Stomach (tissue), 9 donors: ENCODE measurements around the gene CDH23. TPM values are rescaled to one million over a fixed set of nuclear protein-coding genes. Genes with fewer than 3 reads are reported as not detected.

ENCODE experiments used
- DNase-seq, 2 donors: peaks; one replicate each; pipeline versions ENCODE4 v3.0.0 to v3.0.0-alpha.2; 2013 to 2019
- H3K27ac ChIP-seq, 5 donors: fragments of 200-600 bp in 4 of 5; sonication (generic) in 4 of 5; one replicate each; pipeline ENCODE4 v1.5.1; 2013 to 2019; ENCODE audit warnings: mild to moderate bottlenecking in 1 of 5, moderate library complexity in 1 of 5
- H3K27me3 ChIP-seq, 3 donors: fragments of 200-600 bp; sonication (generic); one replicate each; pipeline ENCODE4 v1.5.1; 2017 to 2019; ENCODE audit warnings: mixed run types in 1 of 3
- H3K36me3 ChIP-seq, 4 donors: fragments of 200-600 bp; sonication (generic); 1 replicate in 3 of 4; 2 replicates in 1 of 4; pipeline ENCODE4 v1.5.1; 2016 to 2019
- H3K4me1 ChIP-seq, 4 donors: fragments of 200-600 bp; sonication (generic); one replicate each; pipeline ENCODE4 v1.5.1; 2016 to 2019
- H3K4me3 ChIP-seq, 4 donors: fragments of 200-600 bp; sonication (generic) in 3 of 4; one replicate each; pipeline ENCODE4 v1.5.1; 2016 to 2019; ENCODE audit warnings: mild to moderate bottlenecking in 1 of 4
- H3K9me3 ChIP-seq, 4 donors: fragments of 200-600 bp; sonication (generic); one replicate each; pipeline ENCODE4 v1.5.1; 2016 to 2019
- CTCF ChIP-seq, 7 experiments: fragments of 450-650 bp in 4 of 7; fragments of 200-600 bp in 3 of 7; sonication (generic) in 3 of 7; IDR thresholded peaks; one replicate each; pipeline ENCODE4 v1.5.1; 2016 to 2019; ENCODE audit warnings: antibody characterized with exemption in 7 of 7, control low read depth in 2 of 7, mild to moderate bottlenecking in 1 of 7
- EP300 ChIP-seq: sonication (generic); formaldehyde crosslinking; IDR thresholded peaks from one replicate; pipeline ENCODE4 v1.6.1; 2017; ENCODE audit warnings: antibody characterized with exemption
- POLR2A ChIP-seq, 4 donors: fragments of 450-650 bp; IDR thresholded peaks; one replicate each; pipeline ENCODE4 v1.6.1; 2016; ENCODE audit warnings: antibody characterized with exemption in 4 of 4, control low read depth in 2 of 4, mild to moderate bottlenecking in 1 of 4, moderate library complexity in 1 of 4
- POLR2AphosphoS5 ChIP-seq, 3 donors: sonication (generic); formaldehyde crosslinking; IDR thresholded peaks; one replicate each; pipeline ENCODE4 v1.6.1; 2016; ENCODE audit warnings: antibody characterized with exemption in 3 of 3
- WGBS, 5 donors: extraction: QIAGEN DNeasy Blood & Tissue Kit in 3 of 5; methylation state at CpG; one replicate each; pipeline versions ENCODE4 v1.1.5 to v1.1.7; 2013 to 2018; 5-methylcytosine and 5-hydroxymethylcytosine counted together
- intact Hi-C: fragments of 100-400 bp; cut with DNase I; formaldehyde crosslinking; loops from one replicate; pipeline ENCODE4 v1.15.1; 2023; ENCODE audit warnings: low total_unique reads
- polyA plus RNA-seq, 3 donors: library from polyadenylated mRNA; stranded (reverse); fragments of 200-250 nt; gene quantifications; one replicate each; pipeline ENCODE4 v1.2.3, GENCODE V29; 2013
- total RNA-seq, 5 donors: library from RNA; depleted of rRNA; stranded (reverse); fragments of >200 nt; gene quantifications; one replicate each; pipeline versions ENCODE4 v1.1.0 to v1.2.3, GENCODE V29; 2014 to 2016
- donor health status: healthy with polysubstance abuse.
- donor health status: Bipolar disorder and iron deficiency.
- donor health status: healthy.

The CDH23 gene
- total and polyA plus RNA-seq, 8 donors, result 0.31 to 8.2 (median 2.2) TPM

GRCh38 chr10:71677261-71677660, 280.5 kb downstream of the CDH23 start:
- intact Hi-C loops, result no loop called here
- WGBS, 5 donors, result 89 to 97% (median 93%) methylated on average over 17 of the region's 17 CpGs
- TF ChIP-seq CTCF (IDR thresholded peaks at IDR 0.05) (no peak), POLR2AphosphoS5 (IDR thresholded peaks at IDR 0.05) (no peak)

GRCh38 chr10:71678057-71678805, 281.5 kb downstream of the CDH23 start:
- WGBS, 5 donors, result 77 to 84% (median 81%) methylated on average over 10 of the region's 10 CpGs
- no peak for DNase-seq
- intact Hi-C loops, result no loop called here
- Histone ChIP-seq H3K4me1 (no peaks in the 10 kb centered on the region), H3K27me3 (no peaks in the 10 kb centered on the region), H3K4me3 (no peak overlapping the region), H3K27ac (no peak overlapping the region), H3K36me3 (no peaks in the 10 kb centered on the region), H3K9me3 (no peaks in the 10 kb centered on the region)
- TF ChIP-seq CTCF (IDR thresholded peaks at IDR 0.05), result no peak
- TF ChIP-seq POLR2A (IDR thresholded peaks at IDR 0.05), result no peak
- no peak for TF ChIP-seq POLR2AphosphoS5 (IDR thresholded peaks at IDR 0.05)
- no peak for TF ChIP-seq EP300

More at GRCh38 chr10:71677261-71677660, 280.5 kb downstream of the CDH23 start:
- Histone ChIP-seq H3K4me1 (no peaks in the 10 kb centered on the region), H3K27me3 (no peaks in the 10 kb centered on the region), H3K27ac (no peak overlapping the region), H3K36me3 (no peaks in the 10 kb centered on the region), H3K9me3 (no peaks in the 10 kb centered on the region), H3K4me3 (no peak overlapping the region)
- no peak for DNase-seq

GRCh38 chr10:71679425-71679824, 282.7 kb downstream of the CDH23 start:
- Histone ChIP-seq H3K36me3 (no peaks in the 10 kb centered on the region), H3K27me3 (no peaks in the 10 kb centered on the region), H3K4me3 (no peak overlapping the region), H3K9me3 (no peaks in the 10 kb centered on the region), H3K4me1 (peaks cover 0 to 4% (median 1%) of the 10 kb centered on the region in 4 donors), H3K27ac (no peak overlapping the region)
- no peak for DNase-seq
- intact Hi-C loops, result no loop called here
- TF ChIP-seq EP300 (no peak), CTCF (IDR thresholded peaks at IDR 0.05) (no peak), POLR2A (IDR thresholded peaks at IDR 0.05) (no peak), POLR2AphosphoS5 (IDR thresholded peaks at IDR 0.05) (no peak)
- 68 to 80% (median 78%) methylated on average over 8 to 9 of the region's 9 CpGs for WGBS, 5 donors

GRCh38 chr10:71681977-71682376, 285.3 kb downstream of the CDH23 start:
- H3K27me3 ChIP-seq, result no peaks in the 10 kb centered on the region
- H3K9me3 ChIP-seq, result no peaks in the 10 kb centered on the region
- 82 to 94% (median 88%) methylated on average over 3 to 5 of the region's 5 CpGs for WGBS, 5 donors
- DNase-seq, result no peak
- peaks cover 0 to 8% (median 2%) of the 10 kb centered on the region in 4 donors for H3K4me1 ChIP-seq
- H3K27ac ChIP-seq, result no peak overlapping the region
- intact Hi-C loops, result no loop called here
- no peaks in the 10 kb centered on the region for H3K36me3 ChIP-seq
- no peak for TF ChIP-seq POLR2A (IDR thresholded peaks at IDR 0.05)
- TF ChIP-seq POLR2AphosphoS5 (IDR thresholded peaks at IDR 0.05), result no peak
- no peak for TF ChIP-seq EP300
- TF ChIP-seq CTCF (IDR thresholded peaks at IDR 0.05), result no peak
- no peak overlapping the region for H3K4me3 ChIP-seq
